NCI-H345 treated with DMSO at 0.1 percent for 48 hours (cell line): ENCODE data around the gene ATG101.

Experiments
- DNase-seq: peaks from one replicate; lab custom pipeline; 2025; ENCODE audit not compliant: unreplicated experiment; lab: John Stamatoyannopoulos, UW

Gene ATG101

DNA sequence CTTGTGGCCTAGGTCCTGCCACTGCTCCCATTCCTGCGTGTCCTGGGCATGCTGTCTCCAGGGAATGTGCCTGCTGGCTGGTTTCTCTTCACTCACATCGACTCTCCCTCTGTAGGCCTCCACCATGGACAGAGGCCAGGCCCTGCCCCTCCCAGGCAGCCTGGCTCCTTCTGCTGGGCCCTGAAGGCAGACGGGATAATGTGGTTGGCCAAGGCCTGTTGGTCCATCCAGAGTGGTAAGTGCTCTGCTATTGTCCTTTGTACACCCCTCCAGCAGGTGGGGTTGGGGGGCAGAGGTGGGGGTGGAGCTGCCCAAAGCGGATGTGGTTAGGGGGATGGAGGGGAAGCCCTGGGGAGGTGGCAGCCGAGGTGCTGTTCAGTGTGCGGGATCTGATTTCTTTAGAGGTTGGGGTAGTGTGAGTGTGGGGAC is 28.1 kb upstream of the ATG101 start:
- DNase-seq = no peak

DNA sequence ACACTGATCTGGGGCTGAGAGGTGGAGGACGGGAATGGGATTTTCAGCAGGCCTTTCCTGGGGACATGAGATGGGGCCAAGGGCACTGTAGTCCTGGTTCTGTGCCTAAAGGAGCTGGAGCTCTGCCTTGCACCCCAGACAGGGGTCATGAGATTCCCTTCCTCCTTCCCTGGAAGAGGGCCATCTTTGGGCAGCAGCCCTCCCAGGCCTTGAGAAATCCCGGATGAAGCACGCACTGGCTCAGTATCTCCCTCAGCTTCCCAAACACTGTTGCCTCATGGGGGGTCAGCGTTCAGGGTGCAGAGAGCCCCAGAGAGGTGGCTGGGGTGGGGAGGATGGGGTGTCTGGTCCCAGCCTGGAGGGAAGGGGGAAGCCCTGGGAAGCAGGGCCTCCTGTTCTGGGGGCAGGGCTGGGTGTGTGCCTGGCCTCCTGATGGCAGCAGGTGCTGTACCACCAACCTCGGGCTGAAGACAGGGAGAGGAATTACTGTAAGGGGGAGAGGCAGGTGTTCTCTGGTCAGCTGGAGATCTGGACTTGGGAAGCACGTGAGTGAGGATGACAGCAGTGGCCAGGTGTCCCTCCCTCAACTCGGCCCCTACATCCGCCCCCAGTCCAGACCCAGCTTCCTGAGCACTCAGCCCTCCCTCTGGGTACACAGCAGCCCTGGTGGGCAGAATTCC is 26.9 kb upstream of the ATG101 start:
- DNase-seq = no peak

DNA sequence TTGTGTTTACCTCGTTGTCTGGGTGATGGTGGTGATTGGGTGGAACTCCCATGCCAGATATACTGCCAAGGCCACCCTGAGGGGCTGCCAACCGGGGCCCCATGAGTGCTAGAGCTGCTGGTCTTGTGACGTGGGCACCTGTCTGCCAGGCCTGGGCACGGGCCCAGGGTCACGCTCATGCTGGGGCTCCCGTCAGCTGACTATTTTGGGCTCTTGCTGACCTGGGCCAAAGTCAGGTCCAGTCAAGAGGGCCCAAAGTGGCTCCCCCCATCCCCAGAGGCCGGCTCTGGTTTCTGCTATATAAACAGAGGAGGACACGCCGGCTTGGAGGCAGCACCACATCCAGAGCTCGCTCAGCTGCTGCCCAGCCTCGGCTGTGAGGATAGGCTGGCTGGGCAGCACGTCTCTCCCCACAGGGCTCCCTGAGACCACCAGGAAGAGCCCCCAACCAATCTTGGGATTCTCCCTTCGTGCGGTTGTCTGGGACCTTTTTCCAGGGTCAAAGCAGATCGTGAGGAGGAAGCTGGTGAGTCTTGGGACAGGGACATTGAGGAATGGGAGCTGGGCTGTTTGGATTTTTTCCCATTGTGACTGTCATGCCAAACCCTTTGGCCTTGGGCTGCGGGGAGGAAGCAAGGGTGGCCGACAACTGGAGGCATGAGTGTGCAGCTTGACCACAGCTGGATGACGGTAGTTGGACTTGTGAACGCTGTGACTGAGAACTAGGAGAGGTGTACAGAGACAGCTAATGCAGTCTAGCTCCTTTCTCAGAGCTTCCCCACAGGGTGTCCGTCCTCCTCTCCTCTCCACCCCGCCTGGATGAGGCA is 26.2 kb upstream of the ATG101 start:
- DNase-seq = no peak

DNA sequence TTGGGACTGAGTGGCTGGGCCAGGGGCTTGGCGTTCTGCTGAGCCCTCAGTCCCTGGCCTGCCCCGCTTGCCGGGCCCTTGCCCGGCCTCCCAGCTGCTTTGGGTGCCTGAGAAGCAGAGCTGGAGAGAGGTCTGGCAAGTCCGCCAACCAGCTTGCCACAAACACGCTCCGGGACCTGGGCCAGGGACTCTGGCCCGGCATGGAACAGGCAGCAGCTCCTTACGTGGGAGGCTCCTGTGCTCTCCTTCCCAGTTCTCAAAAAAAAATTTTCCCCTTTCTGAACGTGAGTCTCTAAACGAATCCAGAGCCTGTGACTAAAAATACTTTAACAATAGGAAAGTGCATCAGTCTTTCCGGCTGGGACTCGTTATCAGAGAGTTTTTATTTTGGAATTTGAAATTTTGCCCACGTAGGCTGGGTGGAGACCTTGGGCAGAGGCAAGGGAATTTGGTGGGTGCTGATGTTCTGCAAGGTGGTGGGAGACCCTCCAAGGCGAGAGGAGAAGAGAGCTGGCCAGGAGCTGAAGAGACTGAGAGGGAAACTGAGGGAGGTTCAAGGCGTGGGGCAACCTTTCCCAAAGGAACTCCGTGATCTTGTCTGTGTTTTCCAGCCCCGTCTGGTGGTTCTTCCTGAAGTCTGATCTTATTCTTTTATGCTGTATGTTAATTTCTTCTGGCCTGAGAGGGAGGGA is 25.3 kb upstream of the ATG101 start:
- no peak for DNase-seq

DNA sequence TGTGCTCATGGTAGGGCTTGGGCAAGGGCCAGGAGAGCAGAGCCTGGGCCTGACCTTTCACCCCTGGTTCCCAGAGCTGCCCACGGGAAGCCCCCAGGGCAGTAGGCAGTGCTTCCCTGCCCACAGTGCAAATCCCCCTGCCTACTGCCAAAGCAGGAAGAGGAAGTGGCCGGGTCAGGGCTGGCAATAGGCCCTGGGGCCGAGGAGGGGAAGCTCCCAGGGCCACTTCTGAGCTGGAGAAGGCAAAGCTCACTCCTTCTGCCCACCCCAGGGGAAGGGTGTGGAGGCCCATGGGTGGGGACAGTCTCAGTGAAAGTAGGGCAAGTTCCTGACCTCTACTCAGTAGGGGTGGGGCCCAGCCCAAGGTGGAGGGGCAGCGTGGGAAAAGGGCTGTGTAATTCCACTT is 24.0 kb upstream of the ATG101 start:
- DNase-seq = no peak

DNA sequence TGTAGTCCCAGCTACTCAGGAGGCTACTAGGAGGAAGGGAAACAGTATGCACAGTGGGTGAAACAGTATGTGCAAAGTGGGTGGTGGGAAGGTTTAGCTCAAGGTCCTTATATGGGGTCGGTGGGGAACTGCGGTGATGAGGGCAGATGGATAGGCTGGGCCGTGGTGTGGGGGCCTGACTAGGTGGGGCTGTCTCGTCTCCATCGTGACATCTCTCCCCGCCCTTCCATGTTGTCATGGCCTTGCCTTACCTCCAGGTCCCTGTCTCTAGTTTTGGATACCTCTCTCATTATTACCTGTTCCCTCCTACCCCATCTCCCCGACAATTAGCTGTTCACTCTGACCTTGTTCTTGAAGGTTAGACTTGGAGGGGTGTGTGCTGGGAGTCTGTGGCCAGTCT is 22.9 kb upstream of the ATG101 start:
- no peak for DNase-seq

DNA sequence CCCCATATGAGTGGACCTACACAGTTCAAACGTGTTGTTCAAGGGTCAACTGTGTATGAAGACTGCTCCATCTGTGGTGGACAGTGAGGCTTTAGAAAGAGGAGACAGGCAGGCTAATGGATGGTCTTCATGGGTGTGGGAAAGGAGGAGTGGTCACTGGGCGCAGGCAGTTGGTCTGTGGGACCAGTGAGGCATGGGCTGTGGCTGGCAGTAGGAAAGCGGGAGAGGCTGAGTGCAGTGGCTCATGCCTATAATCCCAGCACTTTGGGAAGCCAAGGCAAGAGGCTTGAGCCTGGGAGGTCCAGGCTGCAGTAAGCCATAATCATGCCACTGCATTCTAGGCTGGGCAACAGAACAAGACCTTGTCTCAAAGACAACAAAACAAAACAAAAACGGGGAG is 20.5 kb upstream of the ATG101 start:
- DNase-seq = no peak

DNA sequence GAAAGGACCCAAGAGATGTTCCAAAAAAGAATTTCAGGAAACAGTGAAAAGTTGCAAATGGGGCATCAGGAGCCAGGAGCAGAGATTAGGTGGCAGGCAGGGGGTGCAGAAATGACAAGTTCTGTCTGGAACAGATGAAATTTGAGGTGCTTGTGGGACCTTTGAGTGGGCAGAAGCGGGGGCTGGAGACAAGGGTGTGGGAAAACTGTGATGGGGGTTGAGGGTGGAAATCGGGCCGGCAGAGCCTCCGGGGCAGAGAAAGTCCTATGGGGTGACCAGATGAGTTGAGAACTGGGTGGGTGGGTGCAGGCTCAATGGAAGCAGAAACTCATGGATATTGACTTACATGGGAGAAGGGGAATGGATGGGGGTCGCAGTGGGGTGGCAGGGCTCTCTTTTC is 20.1 kb upstream of the ATG101 start:
- DNase-seq = no peak

DNA sequence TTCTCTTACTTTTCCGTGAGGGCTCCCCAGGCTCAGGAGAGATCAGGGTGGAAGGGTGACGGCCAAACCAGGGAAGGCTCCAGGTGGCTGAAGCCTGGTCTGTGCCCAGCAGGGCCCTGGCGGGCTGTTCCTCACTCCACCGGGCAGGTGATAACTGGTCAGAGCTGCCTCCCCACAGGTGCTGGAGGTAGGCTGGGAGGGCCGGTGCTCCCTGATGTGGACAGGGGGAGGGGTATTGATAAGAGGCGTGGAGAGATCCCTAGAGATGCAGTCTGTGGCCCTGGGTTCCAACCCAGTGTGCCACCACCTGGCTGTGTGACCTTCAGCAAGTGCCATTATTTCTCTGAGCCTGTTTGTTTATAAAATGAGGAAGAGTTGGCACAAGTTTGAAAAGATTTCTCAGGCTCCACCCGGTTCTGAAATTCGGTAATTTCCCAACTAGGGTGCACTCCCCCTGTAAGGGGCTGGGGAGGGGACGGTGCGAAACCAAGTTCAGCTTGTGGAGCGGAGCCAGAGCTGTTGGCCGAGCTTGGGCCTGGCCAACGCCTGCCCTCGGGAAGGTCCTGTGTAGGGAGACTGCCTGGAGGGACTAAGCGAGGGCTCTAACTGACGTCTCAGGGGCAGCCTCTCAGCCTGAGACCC is 19.5 kb upstream of the ATG101 start:
- DNase-seq = no peak

DNA sequence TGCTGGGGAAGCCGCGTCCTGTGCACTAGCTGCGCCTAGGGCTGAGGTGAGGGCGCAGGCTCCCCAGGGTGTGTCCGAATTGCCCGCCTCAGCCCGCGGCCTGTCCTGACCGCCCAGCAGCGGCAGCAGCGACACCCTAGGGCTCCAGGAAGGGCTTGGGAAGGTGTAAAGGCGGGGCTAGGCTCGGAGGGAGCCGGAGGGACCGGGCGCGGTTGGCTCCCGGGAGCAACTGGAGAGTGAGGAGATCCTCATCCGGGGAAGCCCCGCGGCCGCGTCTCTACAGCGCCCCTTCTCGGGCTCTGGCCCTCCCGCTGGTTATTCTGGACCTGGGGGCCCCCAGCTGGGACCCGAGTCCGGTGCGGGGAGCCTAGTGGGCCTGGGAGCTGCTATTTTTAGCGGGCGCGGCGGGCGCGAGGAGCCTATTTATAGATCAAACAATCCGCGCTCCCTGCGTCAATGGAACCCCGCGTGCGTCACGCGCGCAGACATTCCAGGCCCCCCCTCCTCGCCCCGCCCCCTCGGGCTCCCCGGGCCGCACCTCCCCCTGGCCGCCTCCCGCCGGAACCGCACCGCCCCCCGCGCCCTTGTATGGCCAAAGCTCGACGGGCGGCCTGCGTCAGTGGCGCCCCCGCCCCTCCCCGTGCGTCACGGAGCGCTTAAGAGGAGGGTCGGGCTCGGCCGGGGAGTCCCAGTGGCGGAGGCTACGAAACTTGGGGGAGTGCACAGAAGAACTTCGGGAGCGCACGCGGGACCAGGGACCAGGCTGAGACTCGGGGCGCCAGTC is 18.8 kb upstream of the ATG101 start, which contains the start of gene NR4A1:
Gene NR4A1 (plus strand): TSS at position 685 of the 784 bp plus-strand sequence. CDS start 2,887 bp downstream, outside the sequence.
- DNase-seq = peak; percentile 59

DNA sequence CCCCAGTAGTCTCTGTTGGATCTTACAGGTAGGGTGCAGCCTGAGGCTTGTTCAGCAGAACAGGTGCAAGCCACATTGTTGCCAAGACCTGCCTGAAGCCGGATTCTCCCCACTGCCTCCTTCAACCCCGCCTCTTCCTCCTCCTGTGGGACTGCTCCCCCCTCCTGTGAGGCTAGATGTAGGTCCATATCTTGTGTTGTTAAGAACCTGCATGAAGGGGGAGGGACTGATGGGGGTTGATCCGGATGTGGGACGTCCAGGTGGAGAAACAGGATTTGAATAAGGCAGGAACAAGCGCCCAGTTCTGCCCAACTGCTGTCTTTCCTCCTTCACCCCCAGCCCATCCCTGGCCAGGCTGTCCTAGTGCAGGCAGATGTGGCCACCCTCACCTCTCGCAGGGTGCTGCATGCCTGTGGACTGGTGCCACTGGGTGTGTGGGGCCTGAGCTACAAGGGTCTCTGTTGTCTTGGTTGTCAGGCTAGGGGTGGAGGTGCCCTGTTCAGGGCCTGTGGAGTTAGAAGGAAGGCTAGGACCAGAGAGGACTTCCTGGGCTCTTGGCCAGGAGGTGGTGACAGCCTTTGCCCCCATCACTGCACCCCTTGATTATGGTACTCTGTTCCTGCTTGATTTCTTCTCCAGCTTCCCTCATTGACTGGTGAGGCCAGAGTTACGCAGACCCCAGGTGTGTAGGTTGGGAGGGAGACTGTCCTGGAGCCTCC is 17.2 kb upstream of the ATG101 start:
- no peak for DNase-seq

DNA sequence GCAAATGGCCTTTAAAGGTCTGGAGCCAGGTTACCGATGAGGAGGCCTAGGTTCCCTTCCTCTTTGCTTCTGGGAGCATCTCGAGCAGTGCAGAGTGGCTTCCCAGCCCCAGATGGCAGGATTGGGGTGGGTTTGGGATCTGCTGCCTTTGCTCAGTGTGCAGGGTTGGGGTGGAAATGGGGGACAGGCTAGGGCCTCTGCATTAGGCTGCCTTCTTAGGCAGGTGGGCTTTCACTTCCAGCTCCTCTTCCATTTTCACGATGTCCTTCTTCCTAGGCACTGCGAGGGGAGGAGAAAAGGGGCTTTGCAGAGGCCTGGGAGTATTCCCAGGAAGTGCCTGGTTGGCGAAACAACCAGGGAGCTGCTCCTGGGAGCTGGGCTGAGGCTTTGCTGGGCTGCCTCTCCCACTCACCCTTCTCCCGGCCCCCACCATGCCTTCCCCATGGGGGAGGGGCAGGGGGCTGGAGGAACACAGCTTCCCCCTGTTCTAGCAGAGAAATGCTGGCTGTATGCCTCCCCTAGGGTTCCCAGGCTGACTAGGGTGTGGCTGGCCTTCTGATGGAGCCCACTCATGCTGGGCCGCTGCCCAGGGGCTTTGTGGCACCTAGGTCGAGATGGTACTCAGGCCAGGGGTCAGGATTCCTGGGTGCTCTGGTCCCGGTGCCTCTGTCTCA is 16.1 kb upstream of the ATG101 start:
- no peak for DNase-seq

DNA sequence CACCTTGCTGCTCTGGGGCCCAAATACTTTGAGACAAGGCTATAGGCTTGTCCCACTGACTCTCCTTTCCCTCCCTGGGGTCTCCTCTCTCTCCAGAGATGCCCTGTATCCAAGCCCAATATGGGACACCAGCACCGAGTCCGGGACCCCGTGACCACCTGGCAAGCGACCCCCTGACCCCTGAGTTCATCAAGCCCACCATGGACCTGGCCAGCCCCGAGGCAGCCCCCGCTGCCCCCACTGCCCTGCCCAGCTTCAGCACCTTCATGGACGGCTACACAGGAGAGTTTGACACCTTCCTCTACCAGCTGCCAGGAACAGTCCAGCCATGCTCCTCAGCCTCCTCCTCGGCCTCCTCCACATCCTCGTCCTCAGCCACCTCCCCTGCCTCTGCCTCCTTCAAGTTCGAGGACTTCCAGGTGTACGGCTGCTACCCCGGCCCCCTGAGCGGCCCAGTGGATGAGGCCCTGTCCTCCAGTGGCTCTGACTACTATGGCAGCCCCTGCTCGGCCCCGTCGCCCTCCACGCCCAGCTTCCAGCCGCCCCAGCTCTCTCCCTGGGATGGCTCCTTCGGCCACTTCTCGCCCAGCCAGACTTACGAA is 15.4 kb upstream of the ATG101 start:
- no peak for DNase-seq

DNA sequence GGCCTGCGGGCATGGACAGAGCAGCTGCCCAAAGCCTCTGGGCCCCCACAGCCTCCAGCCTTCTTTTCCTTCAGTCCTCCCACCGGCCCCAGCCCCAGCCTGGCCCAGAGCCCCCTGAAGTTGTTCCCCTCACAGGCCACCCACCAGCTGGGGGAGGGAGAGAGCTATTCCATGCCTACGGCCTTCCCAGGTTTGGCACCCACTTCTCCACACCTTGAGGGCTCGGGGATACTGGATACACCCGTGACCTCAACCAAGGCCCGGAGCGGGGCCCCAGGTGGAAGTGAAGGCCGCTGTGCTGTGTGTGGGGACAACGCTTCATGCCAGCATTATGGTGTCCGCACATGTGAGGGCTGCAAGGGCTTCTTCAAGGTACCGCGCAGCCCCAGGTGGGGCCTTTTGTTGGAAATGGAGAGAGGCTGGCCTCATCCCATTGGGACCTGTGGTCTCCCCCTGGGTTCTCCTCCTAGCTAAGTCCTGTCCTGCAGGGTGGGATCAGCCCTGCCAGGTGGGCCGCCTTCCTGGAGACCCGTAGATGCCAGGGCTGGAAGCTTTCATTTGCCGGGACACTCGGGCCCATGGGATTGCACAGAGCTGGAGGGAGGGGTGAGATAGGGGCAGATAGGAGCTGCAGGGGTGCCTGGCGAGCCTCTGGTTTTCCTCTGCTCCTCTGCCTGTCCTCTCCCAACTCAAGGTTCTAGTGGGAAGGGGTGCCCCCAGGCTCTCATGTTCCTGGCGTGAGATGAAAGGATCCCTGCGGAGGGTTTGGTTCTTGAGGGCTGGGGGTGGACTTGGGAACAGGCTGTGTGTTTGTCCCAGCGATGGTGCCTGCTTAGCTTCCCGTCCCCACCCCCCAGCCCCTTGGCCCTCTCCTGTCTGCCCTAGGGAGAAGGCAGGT is 14.7 kb upstream of the ATG101 start:
- DNase-seq = no peak

DNA sequence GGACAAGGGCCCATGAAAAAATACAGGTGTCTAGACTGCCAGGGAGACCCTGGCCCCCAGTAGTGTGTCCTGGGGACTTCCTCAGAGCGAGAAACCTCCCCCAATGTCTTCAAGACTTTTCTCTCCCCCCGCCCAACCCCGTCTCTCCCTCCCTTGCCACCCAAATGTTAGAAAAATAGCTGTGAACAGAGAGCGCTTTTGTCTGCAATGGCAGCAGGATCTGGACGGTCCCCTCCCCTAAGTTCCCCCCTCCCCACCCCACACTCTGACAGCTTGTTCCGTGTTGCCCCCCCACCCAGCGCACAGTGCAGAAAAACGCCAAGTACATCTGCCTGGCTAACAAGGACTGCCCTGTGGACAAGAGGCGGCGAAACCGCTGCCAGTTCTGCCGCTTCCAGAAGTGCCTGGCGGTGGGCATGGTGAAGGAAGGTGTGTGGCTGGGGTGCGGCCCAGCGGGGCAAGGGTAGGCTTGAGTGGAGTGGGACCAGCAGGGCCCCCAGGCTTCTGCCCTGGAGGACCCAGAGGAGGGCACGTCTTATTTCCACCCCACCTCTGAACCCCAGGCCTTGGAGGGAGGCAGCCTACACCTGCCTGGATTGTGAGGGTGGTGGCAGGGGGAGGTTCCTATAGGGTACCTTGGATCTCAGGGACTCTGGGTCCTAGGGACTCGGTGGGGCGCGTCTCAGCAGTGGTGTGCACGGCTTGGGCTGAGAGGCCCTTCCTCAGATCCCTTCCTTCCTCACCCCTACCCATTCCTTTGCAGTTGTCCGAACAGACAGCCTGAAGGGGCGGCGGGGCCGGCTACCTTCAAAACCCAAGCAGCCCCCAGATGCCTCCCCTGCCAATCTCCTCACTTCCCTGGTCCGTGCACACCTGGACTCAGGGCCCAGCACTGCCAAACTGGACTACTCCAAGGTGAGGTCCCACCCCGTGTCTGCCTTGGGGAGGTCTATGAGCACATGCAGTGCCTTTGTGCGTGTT is 13.8 kb upstream of the ATG101 start:
- no peak for DNase-seq

DNA sequence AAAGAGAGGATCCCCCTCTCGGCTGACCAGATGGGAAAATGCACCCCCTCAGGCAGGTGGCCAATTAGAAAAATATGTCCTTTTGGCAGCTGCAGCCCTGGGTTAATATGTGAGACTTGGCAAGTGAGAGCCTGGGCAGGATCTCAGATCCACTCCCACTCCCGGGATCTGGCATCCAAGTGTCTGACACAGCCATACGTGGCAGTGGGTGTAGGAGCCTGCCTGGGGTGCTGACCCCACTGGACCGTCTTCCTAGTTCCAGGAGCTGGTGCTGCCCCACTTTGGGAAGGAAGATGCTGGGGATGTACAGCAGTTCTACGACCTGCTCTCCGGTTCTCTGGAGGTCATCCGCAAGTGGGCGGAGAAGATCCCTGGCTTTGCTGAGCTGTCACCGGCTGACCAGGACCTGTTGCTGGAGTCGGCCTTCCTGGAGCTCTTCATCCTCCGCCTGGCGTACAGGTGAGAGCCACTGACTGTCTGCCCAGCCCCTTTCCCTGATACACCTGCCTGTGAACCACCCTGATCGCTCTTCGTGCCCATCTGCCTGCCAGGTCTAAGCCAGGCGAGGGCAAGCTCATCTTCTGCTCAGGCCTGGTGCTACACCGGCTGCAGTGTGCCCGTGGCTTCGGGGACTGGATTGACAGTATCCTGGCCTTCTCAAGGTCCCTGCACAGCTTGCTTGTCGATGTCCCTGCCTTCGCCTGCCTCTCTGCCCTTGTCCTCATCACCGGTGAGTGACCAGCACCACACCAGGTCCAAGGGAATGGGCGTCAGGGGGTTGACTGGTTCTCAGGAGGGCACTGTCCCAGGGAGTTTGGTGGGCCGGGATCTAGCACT is 12.8 kb upstream of the ATG101 start:
- DNase-seq = no peak
